B cell (primary cell): ENCODE results near the gene CCDC192.

Experiments
- CTCF ChIP-seq: fragments of 200-600 bp; IDR thresholded peaks from one replicate; pipeline ENCODE4 v1.8.0; 2022; ENCODE audit warnings: antibody characterized with exemption, mild to moderate bottlenecking
- EZH2 ChIP-seq: IDR thresholded peaks from 2 replicates; pipeline ENCODE4 v1.6.1; 2012; ENCODE audit warnings: borderline replicate concordance, low read depth, mild to moderate bottlenecking, moderate library complexity, low read length; ENCODE audit not compliant: insufficient read depth, poor library complexity, severe bottlenecking

- TF ChIP-seq EZH2 (no peak), CTCF (no peak)
Measured at GRCh38 chr5:127906562-127907204, 203.5 kb downstream of the CCDC192 start.
